Mucosa of descending colon (tissue), 3 donors: ENCODE data around the gene M1AP. TPM values are rescaled to one million over a fixed set of nuclear protein-coding genes. Genes with fewer than 3 reads are reported as not detected.
"Not testable (repeated sequence)": the region's sequence is repeated elsewhere in the genome, so short reads cannot be mapped to it uniquely, and the experiment has no call there.

ENCODE experiments used
- ATAC-seq: fragments of 200-7000 bp; cut with Tn5 transposase; one replicate; pipeline ENCODE4 v1.9.1; 2020; ENCODE audit warnings: mild to moderate bottlenecking, moderate library complexity
- DNase-seq, 3 donors: peaks; one replicate each; pipeline ENCODE4 v3.0.0-alpha.2; 2020
- H3K36me3 ChIP-seq: fragments of 200-600 bp; one replicate; pipeline ENCODE4 v1.8.0; 2021; ENCODE audit warnings: low read depth, mild to moderate bottlenecking
- H3K4me1 ChIP-seq: fragments of 200-600 bp; one replicate; pipeline ENCODE4 v1.8.0; 2021; ENCODE audit warnings: low read depth, mild to moderate bottlenecking
- H3K4me3 ChIP-seq: fragments of 200-600 bp; one replicate; pipeline ENCODE4 v1.8.0; 2021; ENCODE audit warnings: mild to moderate bottlenecking
- H3K9me3 ChIP-seq: fragments of 200-600 bp; one replicate; pipeline ENCODE4 v1.8.0; 2021; ENCODE audit warnings: mild to moderate bottlenecking
- CTCF ChIP-seq: fragments of 200-600 bp; IDR thresholded peaks from one replicate; pipeline ENCODE4 v1.8.0; 2022; ENCODE audit warnings: antibody characterized with exemption, mild to moderate bottlenecking
- intact Hi-C, 2 donors: fragments of 100-400 bp; cut with DNase I in 1 of 2; cut with micrococcal nuclease in 1 of 2; formaldehyde crosslinking; loops; one replicate each; pipeline versions ENCODE4 v1.11.0 to v1.11.1; 2022; cut with DNase I, micrococcal nuclease
- total RNA-seq, 3 donors: library from RNA; stranded (reverse); fragmentation: NEBNext Ultra II Directional in 2 of 3; extraction: Animal tissue kit (Norgen Biotek cat#: 25700) in 2 of 3; gene quantifications; one replicate each; pipeline versions ENCODE4 v1.2.1 to v1.2.4, GENCODE V29; 2021 to 2023
- donor health status: DM: no; HTN: no; CAD: no; lungs with moderate emphysema.
- donor health status: DM: no; HTN: no; CAD: no.
- donor health status: DM: no; HTN: yes; CAD: no.

Gene M1AP
- total RNA-seq, 3 donors from 2014 or later, result 0.19 to 0.43 (median 0.31) TPM

GRCh38 chr2:74639550-74639949 lies 8.6 kb downstream of the M1AP start:
- intact Hi-C loops, result no loop called here
- H3K4me3 ChIP-seq, result no peak overlapping the region
- ATAC-seq (no peak), DNase-seq (no peak)
- H3K4me1 ChIP-seq, result no peaks in the 10 kb centered on the region
- no peak for TF ChIP-seq CTCF
- no peaks in the 10 kb centered on the region for H3K36me3 ChIP-seq
- no peaks in the 10 kb centered on the region for H3K9me3 ChIP-seq

GRCh38 chr2:74632939-74633312 lies 15.2 kb downstream of the M1AP start:
- TF ChIP-seq CTCF, result no peak
- H3K4me1 ChIP-seq, result no peaks in the 10 kb centered on the region
- intact Hi-C loops, result no loop called here
- H3K9me3 ChIP-seq, result no peaks in the 10 kb centered on the region
- ATAC-seq (no peak), DNase-seq (no peak)
- H3K36me3 ChIP-seq, result no peaks in the 10 kb centered on the region
- H3K4me3 ChIP-seq, result no peak overlapping the region

GRCh38 chr2:74632209-74632938 lies 15.8 kb downstream of the M1AP start:
- intact Hi-C loops, result no loop called here
- H3K4me1 ChIP-seq, result no peaks in the 10 kb centered on the region
- no peaks in the 10 kb centered on the region for H3K9me3 ChIP-seq
- no peaks in the 10 kb centered on the region for H3K36me3 ChIP-seq
- no peak for TF ChIP-seq CTCF
- ATAC-seq (no peak), DNase-seq (no peak)
- H3K4me3 ChIP-seq, result no peak overlapping the region

GRCh38 chr2:74630454-74630853 lies 17.7 kb downstream of the M1AP start:
- intact Hi-C loops, result not testable (repeated sequence)

GRCh38 chr2:74628538-74629105 lies 19.5 kb downstream of the M1AP start:
- TF ChIP-seq CTCF, result no peak
- Histone ChIP-seq H3K4me1 (no peaks in the 10 kb centered on the region), H3K4me3 (no peak overlapping the region), H3K9me3 (no peaks in the 10 kb centered on the region), H3K36me3 (no peaks in the 10 kb centered on the region)
- ATAC-seq (no peak), DNase-seq (no peak)
- intact Hi-C loops, result no loop called here

More at GRCh38 chr2:74630454-74630853, 17.7 kb downstream of the M1AP start:
- not testable (repeated sequence) for DNase-seq, H3K4me1 ChIP-seq, H3K36me3 ChIP-seq, H3K4me3 ChIP-seq, ATAC-seq, H3K9me3 ChIP-seq

- Histone ChIP-seq H3K4me3 (no peak overlapping the region), H3K4me1 (no peaks in the 10 kb centered on the region), H3K36me3 (no peaks in the 10 kb centered on the region), H3K9me3 (no peaks in the 10 kb centered on the region)
- no peak for ATAC-seq
- TF ChIP-seq CTCF, result no peak
- DNase-seq, result no peak
- intact Hi-C loops, result no loop called here
Measured at GRCh38 chr2:74625658-74626425, 22.3 kb downstream of the M1AP start.
